GM15510 (cell line): ENCODE measurements around the gene PRPF19.

Source experiments
- POLR2A ChIP-seq: IDR thresholded peaks from 3 replicates; pipeline ENCODE4 v1.6.1; 2011; ENCODE audit warnings: borderline replicate concordance; ENCODE audit not compliant: insufficient read length; ENCODE audit errors: extremely low read depth

Gene PRPF19

GRCh38 chr11:60847281-60847680, 59.1 kb downstream of the PRPF19 start:
- no peak for TF ChIP-seq POLR2A

DNA sequence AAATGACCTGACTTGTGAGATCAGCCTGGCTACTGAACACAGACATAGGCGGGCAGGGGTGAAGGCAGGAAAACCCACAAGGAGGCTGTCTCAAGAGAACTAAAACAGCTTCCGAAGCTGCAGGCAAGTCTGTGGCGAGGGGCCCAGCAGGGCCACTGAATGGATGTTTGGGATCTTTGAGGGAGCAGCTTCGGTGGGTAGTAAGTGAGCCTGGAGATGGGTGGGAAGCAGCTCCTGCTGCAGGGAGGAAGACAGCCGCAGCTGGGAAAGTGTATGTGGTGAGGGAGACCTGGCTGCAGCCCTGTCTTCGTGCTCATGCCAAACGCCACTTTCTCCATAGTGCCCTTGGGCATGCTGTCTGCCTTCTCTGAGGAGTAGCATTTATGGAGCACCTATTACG, 61.0 kb downstream of the PRPF19 start:
- TF ChIP-seq POLR2A, result no peak

DNA sequence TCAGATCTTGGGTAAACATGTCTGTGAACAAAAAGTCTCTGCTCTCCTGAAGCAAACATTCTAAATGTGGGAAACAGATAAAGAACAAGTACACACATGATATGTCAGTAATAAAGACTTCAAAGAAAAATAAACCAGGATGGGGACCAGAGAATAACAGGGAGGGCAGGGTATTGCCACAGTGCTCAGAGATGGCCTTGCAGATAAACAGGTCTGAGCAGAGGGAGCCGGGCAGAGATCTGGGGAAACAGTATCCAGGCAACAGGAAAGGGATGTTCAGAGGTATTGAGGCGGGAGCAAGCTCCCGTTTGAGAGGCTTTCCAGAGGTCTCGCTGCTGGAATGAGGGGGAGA, 61.5 kb downstream of the PRPF19 start:
- TF ChIP-seq POLR2A, result no peak

DNA sequence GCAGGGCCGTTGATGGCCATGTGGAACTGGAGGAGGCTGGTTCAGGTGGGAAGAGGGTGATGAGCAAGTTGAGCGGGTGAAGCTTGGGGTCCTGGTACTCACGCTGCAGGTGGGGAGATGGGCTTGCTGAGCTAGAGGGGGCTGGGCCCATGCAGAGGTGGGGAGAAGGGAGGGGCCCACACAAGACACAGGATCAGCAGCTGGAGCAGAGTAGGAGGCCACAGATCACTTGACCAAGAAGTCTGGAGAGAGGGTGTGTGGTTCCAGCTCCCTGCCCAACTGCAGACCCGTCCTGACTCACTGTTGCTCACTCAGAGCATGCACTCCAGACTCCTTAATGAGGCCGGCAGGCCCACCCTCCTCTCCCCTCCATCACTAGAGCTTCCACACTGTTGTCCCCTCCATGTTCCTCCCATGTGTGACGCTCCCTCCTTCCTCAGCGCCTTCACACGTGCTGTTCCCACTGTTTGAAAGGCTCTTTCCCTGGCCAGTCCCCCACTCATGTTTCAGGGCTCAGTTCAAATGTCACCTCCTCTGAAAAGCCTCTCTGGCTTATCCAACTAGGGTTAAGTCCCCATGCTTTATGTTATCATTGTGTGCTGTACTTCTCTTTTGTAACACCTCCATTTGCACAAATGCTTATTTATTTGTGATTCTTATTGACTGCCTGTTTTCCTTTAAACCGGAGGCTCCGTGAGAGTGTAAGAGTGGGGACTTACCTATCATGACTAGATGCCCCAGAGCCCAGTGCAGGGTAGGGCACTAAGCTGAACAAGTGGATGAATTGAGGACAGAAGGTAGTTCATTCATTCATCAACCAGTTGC, 62.1 kb downstream of the PRPF19 start:
- no peak for TF ChIP-seq POLR2A

- no peak for TF ChIP-seq POLR2A
Observed at GRCh38 chr11:60842668-60843600, 63.5 kb downstream of the PRPF19 start.

DNA sequence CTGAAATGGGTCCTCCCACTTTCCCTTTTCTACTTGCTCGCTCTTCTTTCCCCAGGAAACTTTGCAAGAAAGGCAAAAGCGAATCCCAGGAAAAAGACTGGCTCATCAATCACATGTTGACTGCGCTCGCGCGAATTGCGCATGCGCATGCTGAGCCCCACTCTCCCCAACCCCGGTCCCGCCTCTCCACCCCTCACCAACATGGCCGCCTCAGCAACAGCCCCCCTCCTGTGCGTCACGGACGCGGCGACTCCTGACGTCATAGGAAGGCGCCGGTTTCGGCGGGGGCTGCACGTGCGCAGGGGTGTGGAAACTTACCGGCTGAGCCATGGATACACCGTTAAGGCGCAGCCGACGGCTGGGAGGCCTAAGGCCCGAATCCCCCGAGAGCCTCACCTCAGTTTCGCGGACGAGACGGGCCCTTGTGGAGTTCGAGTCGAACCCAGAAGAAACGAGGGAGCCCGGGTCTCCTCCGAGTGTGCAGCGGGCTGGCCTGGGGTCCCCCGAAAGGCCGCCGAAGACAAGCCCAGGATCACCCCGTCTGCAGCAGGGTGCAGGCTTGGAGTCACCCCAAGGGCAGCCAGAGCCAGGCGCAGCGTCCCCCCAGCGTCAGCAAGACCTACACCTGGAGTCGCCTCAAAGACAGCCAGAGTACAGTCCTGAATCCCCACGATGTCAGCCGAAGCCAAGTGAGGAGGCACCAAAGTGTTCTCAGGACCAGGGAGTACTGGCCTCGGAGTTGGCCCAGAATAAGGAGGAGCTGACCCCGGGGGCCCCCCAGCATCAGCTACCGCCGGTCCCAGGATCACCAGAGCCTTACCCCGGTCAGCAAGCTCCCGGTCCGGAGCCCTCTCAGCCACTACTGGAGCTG, 64.4 kb downstream of the PRPF19 start, which contains the start of gene CCDC86:
Gene CCDC86, plus strand, starts transcription at position 317 of the 871 bp plus-strand sequence. Its CDS starts 12 bp downstream, at position 329.
- peak; percentile 65 for TF ChIP-seq POLR2A
